HEK293 (cell line): Measurements from ENCODE around the gene PREX1.

ENCODE experiments used
- CTCF ChIA-PET: fragments of 350-600 bp; formaldehyde crosslinking; extraction: SDS; loops from one replicate; lab custom pipeline; 2021; ENCODE audit warnings: antibody characterized with exemption; lab: Yijun Ruan, JAX
- POLR2A ChIA-PET: fragments of 300-600 bp; formaldehyde crosslinking; extraction: SDS; loops from one replicate; lab custom pipeline; 2020; ENCODE audit warnings: antibody characterized with exemption, inconsistent platforms; lab: Yijun Ruan, JAX
- H3K27ac ChIP-seq: fragments of 200-500 bp; sonication (Bioruptor generic); 2 replicates; pipeline ENCODE4 v1.5.1; 2014; ENCODE audit warnings: low read depth, low read length, control low read depth, inconsistent platforms; ENCODE audit errors: extremely low read depth
- H3K36me3 ChIP-seq, 2 experiments: fragments of 200-500 bp in 1 of 2; sonication (Bioruptor generic) in 1 of 2; 1 replicate in 1 of 2; 2 replicates in 1 of 2; pipeline ENCODE4 v1.5.1; 2014 to 2017; ENCODE audit warnings: inconsistent platforms in 2 of 2, low read length in 2 of 2; ENCODE audit not compliant: control insufficient read depth in 2 of 2, insufficient read depth in 1 of 2
- H3K4me1 ChIP-seq: fragments of 200-500 bp; sonication (Bioruptor generic); 2 replicates; pipeline ENCODE4 v1.5.1; 2014; ENCODE audit warnings: mild to moderate bottlenecking, low read length, inconsistent platforms; ENCODE audit not compliant: control insufficient read depth, insufficient read depth
- H3K4me3 ChIP-seq: 2 replicates; pipeline ENCODE4 v1.5.1; 2011; ENCODE audit warnings: low read depth, mild to moderate bottlenecking, control low read depth, low read length, moderate library complexity
- H3K9me3 ChIP-seq: fragments of 200-500 bp; sonication (Bioruptor generic); 2 replicates; pipeline ENCODE4 v1.5.1; 2014; ENCODE audit warnings: low read depth, low read length, inconsistent platforms; ENCODE audit not compliant: control insufficient read depth, insufficient read depth
- EGR2 ChIP-seq: fragments of 450-650 bp; formaldehyde crosslinking; IDR thresholded peaks from 2 replicates; pipeline ENCODE4 v1.5.1; 2016; ENCODE audit warnings: low read depth, missing biosample characterization, missing genetic modification characterization
- OSR2 ChIP-seq: fragments of 450-650 bp; formaldehyde crosslinking; IDR thresholded peaks from 2 replicates; pipeline ENCODE4 v1.5.1; 2016; ENCODE audit warnings: missing biosample characterization, missing genetic modification characterization
- PRDM2 ChIP-seq: fragments of 450-650 bp; formaldehyde crosslinking; IDR thresholded peaks from 2 replicates; pipeline ENCODE4 v1.5.1; 2016; ENCODE audit warnings: missing biosample characterization, missing genetic modification characterization, borderline replicate concordance
- REPIN1 ChIP-seq: fragments of 450-650 bp; formaldehyde crosslinking; IDR thresholded peaks from 2 replicates; pipeline ENCODE4 v1.5.1; 2017; ENCODE audit warnings: missing biosample characterization, missing genetic modification characterization, low read depth
- ZNF112 ChIP-seq: fragments of 450-650 bp; formaldehyde crosslinking; IDR thresholded peaks from 2 replicates; pipeline ENCODE4 v1.5.0; 2017; ENCODE audit warnings: missing biosample characterization, missing genetic modification characterization
- ZNF155 ChIP-seq: fragments of 450-650 bp; formaldehyde crosslinking; IDR thresholded peaks from 2 replicates; pipeline ENCODE4 v1.5.1; 2016; ENCODE audit warnings: missing biosample characterization, missing genetic modification characterization
- ZNF174 ChIP-seq: fragments of 450-650 bp; formaldehyde crosslinking; IDR thresholded peaks from 2 replicates; pipeline ENCODE4 v1.5.0; 2017; ENCODE audit warnings: missing biosample characterization, mild to moderate bottlenecking, missing genetic modification characterization
- ZNF175 ChIP-seq: fragments of 450-650 bp; formaldehyde crosslinking; IDR thresholded peaks from 2 replicates; pipeline ENCODE4 v1.5.1; 2016; ENCODE audit warnings: missing biosample characterization, missing genetic modification characterization
- ZNF302 ChIP-seq: fragments of 450-650 bp; formaldehyde crosslinking; IDR thresholded peaks from 2 replicates; pipeline ENCODE4 v1.5.1; 2016; ENCODE audit warnings: missing biosample characterization, missing genetic modification characterization, low read depth
- ZNF311 ChIP-seq: fragments of 450-650 bp; formaldehyde crosslinking; IDR thresholded peaks from 2 replicates; pipeline ENCODE4 v1.5.1; 2017; ENCODE audit warnings: missing biosample characterization, missing genetic modification characterization, borderline replicate concordance
- ZNF423 ChIP-seq: fragments of 450-650 bp; formaldehyde crosslinking; IDR thresholded peaks from 2 replicates; pipeline ENCODE4 v1.5.1; 2016; ENCODE audit warnings: missing biosample characterization, missing genetic modification characterization
- ZNF501 ChIP-seq: fragments of 450-650 bp; formaldehyde crosslinking; IDR thresholded peaks from 2 replicates; pipeline ENCODE4 v1.5.1; 2016; ENCODE audit warnings: missing biosample characterization, missing genetic modification characterization
- ZNF514 ChIP-seq: fragments of 450-650 bp; formaldehyde crosslinking; IDR thresholded peaks from 2 replicates; pipeline ENCODE4 v1.5.1; 2016; ENCODE audit warnings: missing biosample characterization, missing genetic modification characterization
- ZNF549 ChIP-seq: fragments of 450-650 bp; IDR thresholded peaks from 2 replicates; pipeline ENCODE4 v1.5.1; 2018; ENCODE audit warnings: missing biosample characterization, missing genetic modification characterization, mild to moderate bottlenecking, inconsistent platforms, moderate library complexity
- ZNF560 ChIP-seq: fragments of 450-650 bp; formaldehyde crosslinking; IDR thresholded peaks from 2 replicates; pipeline ENCODE4 v1.5.1; 2017; ENCODE audit warnings: missing biosample characterization, missing genetic modification characterization, borderline replicate concordance
- ZNF596 ChIP-seq: fragments of 450-650 bp; IDR thresholded peaks from 2 replicates; pipeline ENCODE4 v1.5.0; 2018; ENCODE audit warnings: missing biosample characterization, mild to moderate bottlenecking, missing genetic modification characterization, moderate library complexity
- ZNF621 ChIP-seq: fragments of 450-650 bp; formaldehyde crosslinking; IDR thresholded peaks from 2 replicates; pipeline ENCODE4 v1.5.1; 2017; ENCODE audit warnings: missing biosample characterization, missing genetic modification characterization
- ZNF623 ChIP-seq: fragments of 450-650 bp; formaldehyde crosslinking; IDR thresholded peaks from 2 replicates; pipeline ENCODE4 v1.5.1; 2016; ENCODE audit warnings: missing biosample characterization, missing genetic modification characterization
- ZNF692 ChIP-seq: fragments of 450-650 bp; formaldehyde crosslinking; IDR thresholded peaks from 2 replicates; pipeline ENCODE4 v1.5.1; 2016; ENCODE audit warnings: missing biosample characterization, missing genetic modification characterization
- ZNF777 ChIP-seq: fragments of 450-650 bp; formaldehyde crosslinking; IDR thresholded peaks from 2 replicates; pipeline ENCODE4 v1.5.1; 2017; ENCODE audit warnings: missing biosample characterization, missing genetic modification characterization, borderline replicate concordance
- ZNF843 ChIP-seq: fragments of 450-650 bp; formaldehyde crosslinking; IDR thresholded peaks from 2 replicates; pipeline ENCODE4 v1.5.1; 2016; ENCODE audit warnings: missing biosample characterization, missing genetic modification characterization

Gene PREX1

GRCh38 chr20:48617481-48617880 lies 210.3 kb downstream of the PREX1 start (continued):
- no peak for TF ChIP-seq ZNF692 (tag by site-specific recombination)
- TF ChIP-seq ZNF112 (tag by site-specific recombination): no peak
- no peak for TF ChIP-seq ZNF777

- Histone ChIP-seq H3K9me3 (no peaks in the 10 kb centered on the region), H3K4me3 (no peak overlapping the region)
- POLR2A ChIA-PET: no interaction called here
- TF ChIP-seq ZNF596: no peak
- TF ChIP-seq ZNF549 (tag by site-specific recombination): no peak
- TF ChIP-seq ZNF174 (tag by site-specific recombination): no peak
- TF ChIP-seq ZNF311 (tag by site-specific recombination): no peak
- no peak for TF ChIP-seq ZNF501 (tag by site-specific recombination)
- no peak for TF ChIP-seq REPIN1 (tag by site-specific recombination)
- TF ChIP-seq, all 188 proteins: peak for 0
- Histone ChIP-seq H3K36me3 (no peaks in the 10 kb centered on the region), H3K4me1 (no peaks in the 10 kb centered on the region), H3K27ac (no peak overlapping the region)
- CTCF ChIA-PET: interaction anchor here (0.9 kb wide), 1 partner anchor 953 kb away, joined by 3 read pairs; no protein-coding TSS in a partner anchor
These were observed 211.3 kb downstream of the PREX1 start for GRCh38 chr20:48616481-48616880.

GRCh38 chr20:48615871-48616270 lies 211.9 kb downstream of the PREX1 start:
- CTCF ChIA-PET: interaction anchor here (0.9 kb wide), 1 partner anchor 952 kb away, joined by 3 read pairs; no protein-coding TSS in a partner anchor
- POLR2A ChIA-PET: no interaction called here

GRCh38 chr20:48614593-48615274 lies 213.1 kb downstream of the PREX1 start:
- ChIA-PET CTCF (no interaction called here), POLR2A (no interaction called here)
- no peak overlapping the region for H3K27ac ChIP-seq
- TF ChIP-seq ZNF423: no peak
- no peak for TF ChIP-seq ZNF155 (tag by site-specific recombination)
- TF ChIP-seq PRDM2 (tag by site-specific recombination): no peak
- no peak for TF ChIP-seq EGR2 (tag by site-specific recombination)
- TF ChIP-seq OSR2 (tag by site-specific recombination): no peak
- no peak for TF ChIP-seq ZNF843 (tag by site-specific recombination)
- TF ChIP-seq ZNF560 (tag by site-specific recombination): no peak
- no peak for TF ChIP-seq ZNF302 (tag by site-specific recombination)
- no peak for TF ChIP-seq ZNF175
- TF ChIP-seq ZNF621 (tag by site-specific recombination): no peak
- H3K4me1 ChIP-seq: no peaks in the 10 kb centered on the region
- H3K36me3 ChIP-seq: no peaks in the 10 kb centered on the region
- no peaks in the 10 kb centered on the region for H3K9me3 ChIP-seq
- no peak overlapping the region for H3K4me3 ChIP-seq

More at GRCh38 chr20:48615871-48616270, 211.9 kb downstream of the PREX1 start:
- TF ChIP-seq ZNF514 (tag by site-specific recombination) (no peak), ZNF623 (tag by site-specific recombination) (peak; percentile 86), ZNF621 (tag by site-specific recombination) (no peak)
- Histone ChIP-seq H3K27ac (no peak overlapping the region), H3K4me3 (no peak overlapping the region), H3K36me3 (no peaks in the 10 kb centered on the region), H3K4me1 (no peaks in the 10 kb centered on the region), H3K9me3 (no peaks in the 10 kb centered on the region)
